Astrocyte (in vitro differentiated cells and primary cell): ENCODE results near the gene DNAJC24. TPM values are rescaled to one million over a fixed set of nuclear protein-coding genes. Genes with fewer than 3 reads are reported as not detected.

Experiments
- DNase-seq: peaks from one replicate; pipeline ENCODE4 v3.0.0-alpha.2; 2010; ENCODE audit warnings: low read depth
- FAIRE-seq: peaks from 2 replicates; lab custom pipeline; 2011; peaks lifted over from hg19 to GRCh38; lab: Jason Lieb, UNC
- H2AFZ ChIP-seq: 2 replicates; pipeline ENCODE4 v1.6.0; 2012; ENCODE audit warnings: low read depth, low read length, inconsistent platforms
- H3K27ac ChIP-seq: 2 replicates; pipeline ENCODE4 v1.5.1; 2011; ENCODE audit warnings: low read depth, low read length, inconsistent platforms
- H3K27me3 ChIP-seq: 2 replicates; pipeline ENCODE4 v1.6.0; 2011; ENCODE audit warnings: low read length, inconsistent platforms; ENCODE audit not compliant: insufficient read depth
- H3K36me3 ChIP-seq: 2 replicates; pipeline ENCODE4 v1.5.1; 2011; ENCODE audit warnings: low read length, inconsistent platforms; ENCODE audit not compliant: insufficient read depth
- H3K4me1 ChIP-seq: 2 replicates; pipeline ENCODE4 v1.5.1; 2011; ENCODE audit warnings: low read length, inconsistent platforms; ENCODE audit not compliant: insufficient read depth
- H3K4me2 ChIP-seq: 2 replicates; pipeline ENCODE4 v1.6.0; 2012; ENCODE audit warnings: low read length, inconsistent platforms
- H3K4me3 ChIP-seq: 2 replicates; pipeline ENCODE4 v1.5.1; 2011; ENCODE audit warnings: low read depth, mild to moderate bottlenecking, low read length, inconsistent platforms; ENCODE audit not compliant: insufficient read depth
- H3K79me2 ChIP-seq: 2 replicates; pipeline ENCODE4 v1.6.0; 2012; ENCODE audit warnings: mild to moderate bottlenecking, low read length, inconsistent platforms; ENCODE audit not compliant: insufficient read depth
- H3K9ac ChIP-seq: 2 replicates; pipeline ENCODE4 v1.6.0; 2012; ENCODE audit warnings: mild to moderate bottlenecking, low read length, inconsistent platforms
- H3K9me3 ChIP-seq: 2 replicates; pipeline ENCODE4 v1.5.1; 2012; ENCODE audit warnings: low read depth, mild to moderate bottlenecking, low read length, inconsistent platforms; ENCODE audit not compliant: insufficient read depth
- H4K20me1 ChIP-seq: 2 replicates; pipeline ENCODE4 v1.6.0; 2012; ENCODE audit warnings: low read length, inconsistent platforms; ENCODE audit not compliant: insufficient read depth
- H3K27ac Mint-ChIP-seq: one replicate; pipeline ENCODE4 v1.8.0; 2021; ENCODE audit warnings: mild to moderate bottlenecking, mixed read lengths; ENCODE audit not compliant: unreplicated experiment
- H3K27me3 Mint-ChIP-seq: one replicate; pipeline ENCODE4 v1.8.0; 2021; ENCODE audit warnings: low read depth, mixed read lengths; ENCODE audit not compliant: unreplicated experiment
- H3K36me3 Mint-ChIP-seq: one replicate; pipeline ENCODE4 v1.8.0; 2021; ENCODE audit warnings: low read depth, mixed read lengths; ENCODE audit not compliant: unreplicated experiment
- H3K4me1 Mint-ChIP-seq: one replicate; pipeline ENCODE4 v1.8.0; 2021; ENCODE audit warnings: low read depth, mixed read lengths; ENCODE audit not compliant: unreplicated experiment
- H3K4me3 Mint-ChIP-seq: one replicate; pipeline ENCODE4 v1.8.0; 2021; ENCODE audit warnings: mild to moderate bottlenecking, moderate library complexity, mixed read lengths; ENCODE audit not compliant: unreplicated experiment
- H3K9me3 Mint-ChIP-seq: one replicate; pipeline ENCODE4 v1.8.0; 2021; ENCODE audit warnings: mild to moderate bottlenecking, mixed read lengths; ENCODE audit not compliant: unreplicated experiment
- CTCF ChIP-seq: IDR thresholded peaks from 2 replicates; pipeline ENCODE4 v1.5.1; 2011; ENCODE audit warnings: low read depth, mild to moderate bottlenecking, inconsistent platforms, low read length, moderate library complexity; ENCODE audit not compliant: insufficient read depth
- EZH2 ChIP-seq: IDR thresholded peaks from 2 replicates; pipeline ENCODE4 v1.6.1; 2012; ENCODE audit warnings: mild to moderate bottlenecking, low read length, inconsistent platforms; ENCODE audit not compliant: insufficient read depth
- total RNA-seq: library from RNA; stranded (reverse); gene quantifications from 2 replicates; pipeline ENCODE4 v1.2.1, GENCODE V29; 2021

The DNAJC24 gene
- total RNA-seq, 1 donor from 2014 or later, result 23.1 TPM

GRCh38 chr11:31480930-31481329 lies 111.3 kb downstream of the DNAJC24 start:
- H2AFZ ChIP-seq, result no peak overlapping the region
- no peaks in the 10 kb centered on the region for H3K36me3 ChIP-seq
- no peak overlapping the region for H3K9ac ChIP-seq
- FAIRE-seq (no peak), DNase-seq (no peak)
- Mint-ChIP-seq H3K27me3 (no peaks in the 10 kb centered on the region), H3K9me3 (no peaks in the 10 kb centered on the region), H3K4me1 (no peaks in the 10 kb centered on the region), H3K27ac (no peak overlapping the region), H3K4me3 (no peak overlapping the region), H3K36me3 (no peaks in the 10 kb centered on the region)
- no peaks in the 10 kb centered on the region for H3K9me3 ChIP-seq
- no peak for TF ChIP-seq EZH2
- TF ChIP-seq CTCF, result no peak
- no peak overlapping the region for H3K27ac ChIP-seq
- no peaks in the 10 kb centered on the region for H4K20me1 ChIP-seq
- H3K4me1 ChIP-seq, result no peaks in the 10 kb centered on the region
- H3K27me3 ChIP-seq, result no peaks in the 10 kb centered on the region
- H3K4me3 ChIP-seq, result no peak overlapping the region
- no peak overlapping the region for H3K4me2 ChIP-seq
- H3K79me2 ChIP-seq, result peaks cover 6% of the 10 kb centered on the region

Other genes with a start within 250 kb of the DNAJC24 start
- gene DCDC1, start 121 bp upstream of the DNAJC24 start, total RNA-seq, result 1.0 and 1.4 TPM in 2 replicates
- gene IMMP1L, start 139.8 kb downstream of the DNAJC24 start, total RNA-seq, result 17.2 and 21.5 TPM in 2 replicates
- 12.9 and 13.1 TPM in 2 replicates for gene ELP4, start 139.9 kb downstream of the DNAJC24 start, total RNA-seq